CD4-positive, alpha-beta T cell (primary cell): ENCODE results near the gene TAC3. TPM values are rescaled to one million over a fixed set of nuclear protein-coding genes. Genes with fewer than 3 reads are reported as not detected.

ENCODE experiments used
- ATAC-seq: fragments of 200-7000 bp; cut with Tn5 transposase; one replicate; pipeline ENCODE4 v1.10.0; 2022; ENCODE audit warnings: mild to moderate bottlenecking; ENCODE audit not compliant: poor library complexity
- CTCF ChIA-PET: fragments of 350-600 bp; sonication (Branson Sonifier 250); formaldehyde crosslinking; loops from one replicate; lab custom pipeline; 2021; ENCODE audit warnings: antibody characterized with exemption, inconsistent platforms; lab: Charles Lee
- POLR2A ChIA-PET: fragments of 350-600 bp; sonication (Branson Sonifier 250); formaldehyde crosslinking; loops from one replicate; lab custom pipeline; 2021; ENCODE audit warnings: antibody characterized with exemption, inconsistent platforms; lab: Charles Lee
- DNase-seq, 14 experiments: peaks; one replicate each; pipeline ENCODE4 v3.0.0-alpha.2; 2013 to 2020; ENCODE audit warnings: mixed read lengths in 2 of 14
- H3K27ac ChIP-seq, 2 donors: one replicate each; pipeline versions ENCODE4 v1.5.1 to v1.7.0; 2013; ENCODE audit warnings: low read length in 2 of 2, low read depth in 1 of 2, mild to moderate bottlenecking in 1 of 2
- H3K27me3 ChIP-seq, 2 experiments: 1 replicate in 1 of 2; 2 replicates in 1 of 2; pipeline versions ENCODE4 v1.6.1 to v1.7.0; 2013; ENCODE audit warnings: low read length in 2 of 2, control low read depth in 1 of 2, mild to moderate bottlenecking in 1 of 2, moderate library complexity in 1 of 2; ENCODE audit not compliant: insufficient read depth in 2 of 2, control insufficient read depth in 1 of 2
- H3K36me3 ChIP-seq: one replicate; pipeline ENCODE4 v1.6.1; 2013; ENCODE audit warnings: low read length, control low read depth; ENCODE audit not compliant: insufficient read depth
- H3K4me1 ChIP-seq: one replicate; pipeline ENCODE4 v1.6.1; 2013; ENCODE audit warnings: low read length, control low read depth; ENCODE audit not compliant: insufficient read depth
- H3K4me3 ChIP-seq: one replicate; pipeline ENCODE4 v1.5.1; 2013; ENCODE audit warnings: mild to moderate bottlenecking, low read length, moderate library complexity
- H3K9me3 ChIP-seq, 2 experiments: 1 replicate in 1 of 2; 2 replicates in 1 of 2; pipeline versions ENCODE4 v1.6.1 to v1.7.0; 2013; ENCODE audit warnings: low read length in 2 of 2, mild to moderate bottlenecking in 2 of 2, control low read depth in 1 of 2, moderate library complexity in 1 of 2; ENCODE audit not compliant: control insufficient read depth in 1 of 2, insufficient read depth in 1 of 2
- H3K27ac Mint-ChIP-seq: one replicate; pipeline ENCODE4 v1.8.0; 2020; ENCODE audit warnings: mixed read lengths
- H3K27me3 Mint-ChIP-seq: one replicate; pipeline ENCODE4 v1.8.0; 2021; ENCODE audit warnings: mixed read lengths
- H3K36me3 Mint-ChIP-seq: one replicate; pipeline ENCODE4 v1.8.0; 2021; ENCODE audit warnings: low read depth, mixed read lengths
- H3K4me1 Mint-ChIP-seq: one replicate; pipeline ENCODE4 v1.8.0; 2021; ENCODE audit warnings: low read depth, mixed read lengths
- H3K4me3 Mint-ChIP-seq: one replicate; pipeline ENCODE4 v1.8.0; 2020; ENCODE audit warnings: mild to moderate bottlenecking, mixed read lengths
- H3K9me3 Mint-ChIP-seq: one replicate; pipeline ENCODE4 v1.8.0; 2020; ENCODE audit warnings: mixed read lengths
- CTCF ChIP-seq: fragments of 200-600 bp; IDR thresholded peaks from one replicate; pipeline ENCODE4 v1.8.0; 2022; ENCODE audit warnings: antibody characterized with exemption, mild to moderate bottlenecking
- intact Hi-C, 2 experiments: fragments of 100-400 bp; cut with DNase I in 1 of 2; cut with micrococcal nuclease in 1 of 2; formaldehyde crosslinking; loops; one replicate each; pipeline versions ENCODE4 v1.15.1 to v1.9.0; 2023 to 2025; cut with DNase I, micrococcal nuclease
- total RNA-seq, 174 experiments: library from RNA in 2 of 174; stranded (reverse) in 2 of 174; gene quantifications; one replicate each; pipeline ENCODE4 v1.2.3 and lab custom pipeline; 2021 to 2026

Gene TAC3
- total RNA-seq, 2 experiments from 2014 or later: not detected

DNA sequence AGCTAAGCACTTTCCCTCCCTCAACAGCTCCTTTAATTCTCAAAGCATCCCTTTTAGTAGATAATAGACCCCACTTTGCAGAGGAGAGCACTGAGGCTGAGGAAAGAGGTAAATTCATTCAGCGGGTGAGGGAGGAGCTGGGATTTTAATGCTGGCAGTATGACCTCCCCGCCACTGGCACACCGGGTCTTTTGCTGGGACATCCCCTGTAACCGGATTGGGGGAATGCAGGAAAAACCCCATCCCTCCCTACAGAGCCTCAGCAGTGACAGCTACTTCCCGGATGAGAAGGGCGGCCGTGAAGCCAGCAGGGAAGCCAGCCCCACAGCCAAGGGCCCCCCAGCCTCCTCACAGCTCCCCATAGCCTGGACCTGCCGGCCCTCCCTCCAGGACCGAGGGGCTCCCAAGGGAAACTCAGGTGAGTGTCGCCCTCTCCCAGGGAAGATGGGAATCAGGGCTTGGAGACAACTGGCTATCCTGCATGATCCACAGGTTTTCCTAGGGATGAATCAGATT is 22.0 kb downstream of the TAC3 start:
- Histone ChIP-seq H3K4me3 (no peak overlapping the region), H3K27ac (no peak overlapping the region), H3K4me1 (peaks cover 15% of the 10 kb centered on the region), H3K27me3 (no peaks in the 10 kb centered on the region), H3K36me3 (peaks cover 16% of the 10 kb centered on the region), H3K9me3 (no peaks in the 10 kb centered on the region)
- Mint-ChIP-seq H3K27ac (no peak overlapping the region), H3K27me3 (no peaks in the 10 kb centered on the region), H3K4me3 (no peak overlapping the region), H3K4me1 (peaks cover 16% of the 10 kb centered on the region), H3K9me3 (no peaks in the 10 kb centered on the region), H3K36me3 (peaks cover 30% of the 10 kb centered on the region)
- ChIA-PET CTCF (interaction anchor here (0.6 to 0.9 kb wide), 2 partner anchors 237 to 353 kb away, joined by 3 to 4 read pairs; no protein-coding TSS in a partner anchor), POLR2A (no interaction called here)
- TF ChIP-seq CTCF: no peak
- intact Hi-C loops: no loop called here
- DNase-seq (peak in 1 of 14 experiments; percentile 10), ATAC-seq (no peak)

DNA sequence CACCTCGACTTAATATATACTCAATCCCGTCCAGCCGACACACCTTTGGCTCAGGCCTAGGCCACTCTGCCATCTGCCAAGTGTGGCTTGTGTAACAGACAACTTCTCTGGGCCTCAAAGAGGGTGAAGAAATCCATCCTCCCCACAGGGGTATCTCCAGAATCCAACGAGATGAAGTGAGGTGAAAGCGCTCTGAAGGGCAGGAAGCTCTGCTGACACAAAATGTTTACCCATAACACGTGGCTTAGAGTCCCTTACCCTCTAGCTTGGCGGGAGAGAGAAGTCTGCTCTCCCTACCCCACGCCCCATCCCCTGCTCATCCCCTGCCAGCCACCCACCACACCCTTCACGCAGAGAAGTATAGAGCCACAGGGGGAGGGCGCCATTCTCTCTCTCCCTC is 23.0 kb downstream of the TAC3 start:
- CTCF ChIA-PET: no interaction called here
- no peaks in the 10 kb centered on the region for H3K27me3 ChIP-seq
- no peaks in the 10 kb centered on the region for H3K9me3 Mint-ChIP-seq

DNA sequence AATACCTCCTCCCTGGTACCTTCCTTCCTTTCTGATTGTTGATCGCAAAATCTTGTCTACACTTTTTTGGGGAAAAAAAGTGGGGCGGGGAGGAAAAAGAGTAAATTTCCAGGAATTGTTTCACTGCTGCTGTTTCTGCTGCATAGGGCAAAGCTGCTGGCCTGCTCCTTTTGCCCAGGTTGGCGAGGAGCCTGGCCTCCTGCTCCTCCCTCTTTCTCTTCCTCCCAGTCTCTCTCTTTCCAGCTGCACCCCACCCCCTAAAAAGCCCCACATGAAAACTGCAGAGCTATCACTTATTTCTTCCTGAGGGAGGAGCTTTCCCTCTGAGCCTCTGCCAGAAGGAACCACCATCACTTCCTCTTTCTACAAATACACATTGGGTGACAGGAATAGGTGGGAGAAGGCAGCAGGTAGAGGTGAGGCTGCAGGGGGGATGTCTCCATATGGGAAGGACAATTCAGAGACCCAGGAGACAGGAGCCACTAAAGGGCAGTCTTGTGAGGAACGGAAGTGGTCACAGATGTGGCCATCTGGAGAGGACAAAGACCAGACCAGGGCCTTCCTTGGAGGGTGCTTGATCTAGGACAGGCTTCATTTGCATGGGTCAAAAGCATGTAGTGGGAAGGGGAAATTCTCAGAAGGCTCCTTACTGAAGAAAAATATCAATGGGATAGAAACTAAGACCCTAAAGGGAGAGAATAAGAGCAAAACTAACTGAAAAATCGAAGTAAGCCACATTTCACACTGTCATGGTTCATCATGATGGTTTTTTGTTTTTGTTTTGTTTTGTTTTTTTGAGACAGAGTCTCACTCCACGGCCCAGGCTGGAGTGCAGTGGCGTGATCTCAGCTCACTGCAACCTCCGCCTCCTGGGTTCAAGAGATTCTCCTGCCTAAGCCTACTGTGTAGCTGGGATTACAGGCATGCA is 24.7 kb downstream of the TAC3 start:
- ATAC-seq (no peak), DNase-seq (no peak)
- ChIA-PET POLR2A (no interaction called here), CTCF (no interaction called here)
- Histone ChIP-seq H3K4me1 (peaks cover 18% of the 10 kb centered on the region), H3K4me3 (no peak overlapping the region), H3K36me3 (no peaks in the 10 kb centered on the region), H3K9me3 (no peaks in the 10 kb centered on the region), H3K27ac (no peak overlapping the region), H3K27me3 (no peaks in the 10 kb centered on the region)
- Mint-ChIP-seq H3K4me3 (no peak overlapping the region), H3K27me3 (no peaks in the 10 kb centered on the region), H3K4me1 (peaks cover 14% of the 10 kb centered on the region), H3K9me3 (no peaks in the 10 kb centered on the region), H3K27ac (no peak overlapping the region), H3K36me3 (peaks cover 9% of the 10 kb centered on the region)
- intact Hi-C loops: no loop called here
- TF ChIP-seq CTCF: no peak

More for the DNA sequence above, 23.0 kb downstream of the TAC3 start:
- TF ChIP-seq CTCF: no peak
- peaks cover 11% of the 10 kb centered on the region for H3K4me1 ChIP-seq
- Mint-ChIP-seq H3K4me1 (peaks cover 7% of the 10 kb centered on the region), H3K27ac (no peak overlapping the region), H3K36me3 (peaks cover 20% of the 10 kb centered on the region), H3K27me3 (no peaks in the 10 kb centered on the region), H3K4me3 (no peak overlapping the region)
- no peak for ATAC-seq
- no peak overlapping the region for H3K4me3 ChIP-seq
- H3K27ac ChIP-seq: no peak overlapping the region
- peaks cover 13% of the 10 kb centered on the region for H3K36me3 ChIP-seq
- intact Hi-C loops: no loop called here
- POLR2A ChIA-PET: no interaction called here
- no peak for DNase-seq
- no peaks in the 10 kb centered on the region for H3K9me3 ChIP-seq
